HG03565 (cell line): Measurements from ENCODE around the gene USF1.
"Not testable (repeated sequence)": the region's sequence is repeated elsewhere in the genome, so short reads cannot be mapped to it uniquely, and the experiment has no call there.

ENCODE experiments used
- ATAC-seq: cut with Tn5 transposase; IDR thresholded peaks from one replicate; pipeline ENCODE4 v1.9.1; 2021; ENCODE audit warnings: mild to moderate bottlenecking, moderate library complexity; ENCODE audit not compliant: unreplicated experiment

Gene USF1

DNA sequence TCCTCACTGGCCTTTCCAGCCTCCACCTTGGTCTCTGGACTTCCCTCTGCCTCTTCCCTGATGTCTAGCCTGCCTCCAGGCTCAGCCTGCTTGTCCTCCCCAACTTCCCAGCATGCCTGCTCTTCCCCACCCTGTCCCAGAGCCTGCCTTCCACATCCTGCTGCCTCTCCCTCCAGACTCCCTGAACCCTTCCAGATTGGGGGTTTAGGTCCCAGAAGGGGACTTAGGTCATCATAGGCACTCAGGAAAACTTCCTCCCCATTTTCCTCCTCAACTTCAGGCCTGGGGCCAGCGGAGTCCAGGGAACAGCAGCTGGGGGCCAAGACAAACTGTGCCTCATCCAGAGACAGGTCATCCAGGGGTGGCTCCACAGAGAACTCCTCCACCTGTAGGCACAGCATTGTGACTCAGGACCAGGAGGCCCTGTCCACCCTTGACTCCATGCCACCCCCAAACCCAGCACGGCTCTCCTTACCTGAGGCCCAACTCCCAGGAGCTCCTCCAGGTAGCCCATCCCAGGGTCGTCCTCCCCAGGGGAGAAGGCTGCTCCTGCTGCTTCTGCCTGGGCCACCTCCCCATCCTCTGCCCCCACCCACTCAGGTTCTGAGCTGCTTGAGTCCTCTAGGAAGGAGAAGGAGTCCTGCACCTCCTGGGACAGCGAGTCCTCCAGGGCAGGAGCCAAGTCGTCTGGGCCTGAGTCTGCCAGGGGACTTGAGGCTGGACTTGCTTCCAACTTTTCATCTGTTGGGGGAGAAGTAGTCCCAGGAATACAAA, 3.4 kb upstream of the USF1 start:
- ATAC-seq: no peak

DNA sequence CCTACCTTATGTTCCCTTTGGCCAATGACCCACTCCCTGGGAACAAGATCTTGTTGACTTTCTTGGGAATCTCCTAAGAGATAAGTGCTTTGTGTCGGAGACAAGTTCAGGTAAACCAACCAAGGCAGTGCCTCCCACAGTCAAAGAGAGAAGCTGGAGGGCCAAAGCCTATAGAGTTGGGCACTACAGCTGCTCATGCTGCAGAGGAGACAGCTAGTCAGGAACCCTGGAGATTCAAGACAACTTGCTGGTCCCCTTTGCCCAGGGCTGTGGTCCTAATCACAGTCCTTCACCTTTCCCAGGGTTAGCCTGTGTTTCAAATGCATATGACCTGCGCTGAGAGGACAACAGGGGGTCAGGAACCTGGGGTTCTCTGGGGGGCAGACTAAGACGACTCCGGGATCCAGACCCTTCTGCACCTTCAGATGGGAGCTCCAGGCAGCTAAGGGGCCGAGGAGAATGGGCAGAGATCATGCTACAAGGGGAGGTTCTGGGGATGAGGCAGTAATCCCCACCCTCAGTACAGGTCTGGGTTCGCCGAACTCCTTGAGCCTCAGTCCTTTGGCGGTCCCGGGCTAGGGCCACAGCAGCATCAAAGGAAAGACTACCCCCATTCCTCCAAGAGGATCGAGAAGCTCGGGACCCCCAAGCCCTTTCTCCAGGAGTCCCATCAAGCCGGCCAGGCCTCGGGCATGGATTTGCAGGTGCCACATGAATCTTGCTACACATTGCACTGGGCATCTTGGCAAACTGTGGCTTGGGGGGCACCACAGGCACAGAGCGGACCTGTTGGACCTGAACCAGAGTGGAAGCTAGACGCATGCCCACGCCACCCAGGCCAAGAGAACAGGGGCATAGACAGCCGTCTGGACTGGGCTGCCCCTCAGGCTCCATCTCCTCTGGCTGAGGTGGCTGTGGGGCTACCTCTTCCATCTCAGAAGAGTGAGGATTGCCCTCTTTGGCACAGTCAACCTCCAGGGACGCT, 2.0 kb upstream of the USF1 start:
- no peak for ATAC-seq

DNA sequence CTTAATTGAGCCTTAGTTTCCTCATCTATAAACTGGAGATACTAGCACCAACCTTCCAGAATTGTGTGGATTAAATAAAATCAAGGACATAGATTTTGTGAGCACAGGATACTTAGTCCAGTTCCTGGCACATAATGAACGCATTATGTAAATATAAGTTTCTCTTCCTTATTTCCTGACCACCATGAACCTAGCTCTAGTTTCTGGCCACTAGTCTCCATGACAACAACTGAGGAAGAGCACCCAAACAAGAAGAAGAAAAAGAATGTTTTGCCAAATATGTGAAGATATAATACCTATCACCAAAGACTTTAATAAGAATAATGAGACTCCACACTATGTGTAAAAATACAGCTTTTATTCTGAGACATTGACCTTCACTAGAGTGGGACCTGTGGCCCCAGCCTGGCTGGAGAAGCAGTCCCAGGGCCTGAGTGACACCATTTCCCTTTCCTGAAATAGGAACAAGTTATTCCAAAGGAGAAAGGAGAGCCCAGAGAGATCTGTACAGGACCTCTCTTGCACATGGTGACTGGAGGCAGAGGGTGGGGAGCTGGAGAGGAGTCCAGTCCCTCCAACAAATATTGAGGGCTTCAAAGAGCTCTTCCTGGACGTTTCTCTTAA, 940 bp upstream of the USF1 start:
- ATAC-seq: peak; percentile 37

DNA sequence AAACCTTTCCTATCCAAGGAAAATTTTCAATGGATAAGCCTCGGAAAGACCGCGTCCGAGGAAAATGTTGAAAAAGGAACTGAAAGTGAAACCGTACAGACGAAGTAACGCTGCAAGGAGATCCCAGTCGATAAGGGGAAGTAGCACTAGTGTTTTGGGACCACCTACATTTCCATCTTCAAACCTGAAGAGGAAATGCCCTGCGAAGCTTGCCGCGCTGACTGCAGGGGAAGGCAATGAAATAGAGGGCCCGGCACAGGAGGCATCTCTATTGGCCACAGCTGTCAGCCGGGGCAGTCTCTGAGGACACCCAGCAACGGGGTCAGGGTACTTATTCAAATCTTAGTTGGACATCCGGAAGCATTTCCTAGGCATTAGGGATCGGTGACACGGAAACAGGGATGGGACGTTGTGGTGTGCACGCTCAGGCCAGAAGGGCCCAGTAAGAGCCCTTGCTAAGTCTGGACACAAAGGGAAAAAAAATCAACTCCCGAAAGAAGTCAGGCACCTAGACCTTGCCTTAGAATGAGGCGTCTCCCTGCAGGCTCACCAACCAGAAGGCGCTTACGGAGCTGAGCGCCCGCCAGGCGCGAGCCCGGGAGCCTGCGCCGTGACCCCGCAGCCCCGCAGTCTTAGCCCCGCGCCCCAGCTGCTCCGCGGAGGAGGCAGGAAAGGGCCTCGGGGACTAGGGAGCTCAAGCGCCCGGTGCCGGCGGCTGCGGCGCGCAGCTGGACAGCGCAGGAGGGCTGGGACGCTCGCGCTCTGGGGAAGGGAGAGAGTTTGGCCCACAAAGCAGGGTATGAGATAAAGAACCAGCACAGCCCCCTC, 655 bp downstream of the USF1 start:
- peak; percentile 27 for ATAC-seq

DNA sequence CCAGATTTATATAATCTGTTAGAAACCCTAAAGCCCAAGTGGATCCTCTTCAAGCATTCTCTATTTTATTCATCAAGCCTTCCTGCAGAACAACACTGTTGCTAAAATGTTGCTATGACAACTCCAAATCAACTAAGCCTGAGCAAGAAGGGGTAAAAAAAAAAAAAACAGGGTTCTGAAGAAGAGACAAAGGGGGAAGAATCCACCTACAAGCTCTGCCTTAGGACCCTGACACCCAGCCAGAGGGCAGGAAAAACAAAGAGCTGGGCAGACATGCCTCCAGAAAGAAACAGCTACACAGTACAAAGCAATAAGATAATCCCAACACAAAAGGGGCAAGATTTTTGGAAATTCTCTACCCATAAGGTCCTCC, 1.3 kb downstream of the USF1 start:
- ATAC-seq: no peak

DNA sequence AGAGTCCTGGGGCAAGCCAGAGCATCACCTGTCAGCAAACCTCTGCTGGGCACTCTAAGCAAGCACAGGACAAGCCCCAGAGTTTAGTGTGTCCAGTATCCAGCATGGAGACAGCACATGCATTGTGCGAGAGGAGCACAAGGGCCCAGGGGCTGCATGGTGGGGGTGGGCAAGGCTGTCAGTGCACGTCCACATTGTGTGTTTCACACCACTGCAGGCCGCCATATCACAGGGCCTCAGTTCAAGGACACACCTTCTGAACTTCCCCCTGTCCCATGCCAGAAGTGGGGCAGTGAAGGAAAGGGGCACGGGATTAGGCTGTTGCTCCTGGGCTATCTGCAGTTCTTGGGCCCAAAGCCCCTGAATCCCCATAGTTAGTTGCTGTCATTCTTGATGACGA, 6.2 kb downstream of the USF1 start:
- ATAC-seq: no peak

DNA sequence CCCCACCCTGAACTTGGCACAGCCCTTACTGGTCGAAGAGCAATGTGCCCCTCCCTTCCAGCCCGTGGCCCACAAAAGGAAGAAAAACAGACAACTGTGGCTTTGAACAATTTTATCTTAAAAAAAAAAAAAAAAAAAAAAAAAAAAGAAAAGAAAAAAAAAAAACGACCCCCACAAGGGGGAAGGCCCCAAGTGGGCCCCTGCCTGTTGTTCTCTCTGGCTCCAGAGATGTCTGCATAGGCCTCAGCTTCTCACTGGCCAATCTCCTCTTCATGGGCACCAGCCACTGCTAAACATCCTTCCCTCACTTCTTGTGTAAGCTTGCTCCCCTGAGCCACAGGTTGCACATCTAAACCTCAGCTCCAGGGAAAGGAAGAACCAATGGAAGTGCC, 6.6 kb downstream of the USF1 start:
- no peak for ATAC-seq

DNA sequence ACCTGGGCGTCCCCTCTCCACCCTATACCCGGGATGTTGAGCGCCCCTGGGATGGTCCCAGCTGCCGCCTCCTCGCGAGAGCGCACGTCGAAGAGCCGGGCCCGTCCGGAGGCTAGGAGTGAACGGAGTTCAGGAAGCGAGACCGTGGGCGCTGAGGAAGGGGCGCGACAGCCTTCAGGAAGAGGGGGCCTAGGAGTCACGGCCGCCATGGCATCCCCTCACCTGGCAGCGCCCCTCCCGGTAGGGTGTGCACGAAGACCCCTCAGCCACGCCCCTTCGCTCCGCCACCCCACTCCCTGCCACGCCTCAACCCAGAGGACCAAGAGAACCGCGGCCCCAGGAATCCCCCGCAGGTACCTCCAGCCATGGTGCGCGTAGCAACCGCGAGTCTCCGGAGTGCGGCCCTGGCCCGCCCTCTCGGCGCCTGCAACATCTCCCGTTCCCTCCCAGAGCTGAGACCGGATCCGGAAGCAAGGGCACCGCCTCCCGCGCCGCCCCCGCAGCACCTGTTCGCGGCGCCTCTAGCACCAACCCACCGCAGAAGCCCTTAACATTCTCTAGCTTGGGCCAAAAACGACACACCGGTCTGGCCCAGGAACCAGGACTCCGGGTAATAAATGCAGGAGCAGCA, 7.1 kb downstream of the USF1 start, which contains the start of gene TSTD1:
Gene TSTD1 (minus strand): TSS at position 442 of the 631 bp plus-strand sequence. CDS start 75 bp downstream, at position 367.
- peak; percentile 67 for ATAC-seq

DNA sequence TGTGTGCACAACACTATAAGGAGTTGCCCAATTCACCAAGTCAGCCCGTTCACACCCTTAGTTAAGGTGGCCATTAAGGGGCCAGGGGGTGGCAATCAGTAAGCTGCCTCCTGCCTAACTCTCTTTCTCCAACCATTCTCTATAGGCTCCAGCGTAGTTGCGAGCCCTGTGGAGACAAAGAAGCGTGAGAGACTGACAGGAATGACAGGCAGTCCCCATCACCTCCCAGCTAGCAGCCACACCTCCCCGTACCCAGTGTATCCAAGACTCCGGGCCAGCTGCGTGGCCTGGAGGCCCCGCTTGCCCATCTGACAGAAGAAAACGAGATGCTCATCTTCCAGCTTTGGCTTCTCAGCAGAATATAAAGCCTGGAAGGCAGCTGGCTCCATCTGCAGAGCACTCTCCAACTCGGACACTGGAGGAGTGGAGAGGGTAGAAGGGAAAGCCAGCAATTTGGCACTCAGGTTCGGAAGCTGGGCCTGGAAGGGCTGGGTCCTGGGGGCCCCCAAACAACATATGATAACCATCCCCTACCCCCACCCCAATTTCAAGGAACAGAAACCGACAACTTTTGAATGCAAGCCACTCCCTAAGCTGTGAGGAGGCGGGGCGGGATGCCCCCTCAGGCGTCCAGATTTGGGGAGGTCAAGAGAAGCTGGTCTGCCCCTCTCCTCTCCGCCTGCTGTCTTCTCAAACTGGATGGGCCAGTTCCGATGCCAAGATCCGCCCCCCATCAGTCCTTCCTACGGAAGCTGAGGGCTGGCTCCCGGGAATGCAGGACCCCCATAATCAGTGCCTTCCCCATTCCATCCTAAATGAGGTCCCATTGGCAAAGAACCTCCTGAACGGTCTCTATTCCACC, 7.9 kb downstream of the USF1 start:
- no peak for ATAC-seq

DNA sequence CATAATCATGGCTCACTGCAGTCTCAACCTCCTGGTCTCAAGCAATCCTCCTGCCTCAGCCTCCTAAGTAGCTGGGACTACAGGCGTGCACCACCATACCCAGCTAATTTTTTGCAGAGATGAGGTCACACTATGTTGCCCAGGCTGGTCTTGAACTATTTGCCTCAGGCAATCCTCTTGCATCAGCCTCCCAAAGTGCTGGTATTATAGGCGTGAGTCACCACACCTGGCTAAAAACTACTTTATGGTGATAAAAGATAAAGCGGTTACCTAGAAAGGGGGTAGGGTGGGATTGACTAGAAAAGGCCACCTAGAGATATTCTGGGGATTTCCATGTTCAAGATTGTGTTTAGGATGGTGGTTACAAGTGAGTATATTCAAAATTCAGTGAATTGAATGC, 12.0 kb downstream of the USF1 start:
- ATAC-seq: no peak

DNA sequence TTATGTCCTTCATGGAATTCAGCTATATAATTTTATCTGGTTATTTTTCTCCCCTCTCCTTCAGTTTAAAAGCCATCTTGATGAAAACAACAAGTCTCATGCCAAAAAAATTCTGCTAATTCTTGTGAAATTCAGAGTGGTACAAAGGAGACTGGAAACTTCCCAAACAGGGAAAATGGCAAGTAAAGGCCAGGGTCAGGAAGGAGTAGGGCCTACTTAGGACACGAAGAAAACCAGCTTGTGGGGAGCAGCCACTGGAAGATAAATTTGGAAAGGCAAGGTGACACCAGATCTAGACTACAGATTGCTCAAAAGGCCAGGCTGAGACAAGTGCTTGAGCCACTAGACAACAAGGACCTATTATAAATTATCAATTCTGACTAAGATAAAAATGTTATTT, 13.4 kb downstream of the USF1 start:
- no peak for ATAC-seq

DNA sequence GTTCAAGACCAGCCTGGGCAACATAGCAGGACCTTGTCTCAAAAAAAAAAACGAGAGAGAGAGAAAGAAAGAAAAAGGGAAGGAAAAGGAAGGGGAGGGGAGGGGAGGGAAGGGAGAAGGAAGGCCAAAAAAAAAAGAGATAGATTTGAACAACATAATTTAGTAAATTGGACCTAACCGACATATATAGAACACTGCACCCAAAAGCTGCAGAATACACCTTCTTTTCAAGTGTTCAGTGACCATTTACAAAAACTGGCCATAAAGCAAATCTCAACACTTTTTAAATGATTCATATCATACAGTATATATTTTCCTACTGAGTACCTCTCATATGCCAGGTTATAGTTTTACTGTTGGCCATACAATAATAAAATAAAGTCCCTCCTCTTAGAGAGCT, 13.9 kb downstream of the USF1 start:
- ATAC-seq: no peak

DNA sequence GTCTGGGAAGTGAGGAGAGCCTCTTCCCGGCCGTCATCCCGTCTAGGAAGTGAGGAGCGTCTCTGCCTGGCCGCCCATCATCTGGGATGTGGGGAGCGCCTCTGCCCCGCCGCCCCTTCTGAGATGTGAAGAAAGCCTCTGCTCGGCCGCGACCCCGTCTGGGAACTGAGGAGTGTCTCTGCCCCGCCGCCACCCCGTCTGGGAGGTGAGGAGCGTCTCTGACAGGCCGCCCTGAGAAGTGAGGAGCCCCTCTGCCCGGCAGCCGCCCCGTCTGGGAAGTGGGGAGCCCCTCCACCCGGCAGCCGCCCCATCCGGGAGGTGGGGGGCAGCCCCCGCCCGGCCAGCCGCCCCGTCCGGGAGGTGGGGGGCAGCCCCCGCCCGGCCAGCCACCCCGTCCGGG, 16.3 kb downstream of the USF1 start:
- ATAC-seq: not testable (repeated sequence)

DNA sequence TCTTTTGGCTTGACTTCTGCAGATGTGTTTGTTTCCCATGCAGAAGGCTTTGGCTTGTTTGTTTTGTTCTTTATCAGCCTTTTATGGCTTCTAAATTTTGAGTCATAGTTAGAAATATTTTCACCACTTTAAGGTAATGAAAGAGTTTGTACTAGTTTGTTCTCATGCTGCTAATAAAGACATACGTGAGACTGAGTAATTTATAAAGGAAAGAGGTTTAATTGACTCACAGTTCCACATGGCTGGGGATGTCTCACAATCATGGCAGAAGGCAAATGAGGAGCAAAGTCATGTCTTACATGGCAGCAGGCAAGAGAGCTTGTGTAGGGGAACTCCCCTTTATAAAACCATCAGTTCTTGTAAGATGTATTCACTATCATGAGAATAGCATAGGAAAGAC, 18.8 kb downstream of the USF1 start:
- ATAC-seq: not testable (repeated sequence)

DNA sequence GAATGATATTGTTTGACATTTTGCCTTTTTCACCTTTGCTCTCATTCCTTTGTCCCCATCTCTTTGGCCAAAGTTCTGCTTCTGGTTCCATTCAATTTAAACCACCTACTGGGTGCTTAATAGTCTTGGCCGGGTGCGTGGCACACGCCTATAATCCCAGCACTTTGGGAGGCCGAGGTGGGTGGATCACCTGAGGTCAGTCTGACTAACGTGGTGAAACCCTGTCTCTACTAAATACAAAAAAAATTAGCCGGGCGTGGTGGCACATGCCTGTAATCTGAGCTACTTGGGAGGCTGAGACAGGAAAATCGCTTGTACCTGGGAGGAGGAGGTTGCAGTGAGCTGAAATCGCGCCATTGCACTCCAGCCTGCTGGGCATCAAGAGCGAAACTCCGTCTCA, 23.3 kb downstream of the USF1 start:
- ATAC-seq: not testable (repeated sequence)

DNA sequence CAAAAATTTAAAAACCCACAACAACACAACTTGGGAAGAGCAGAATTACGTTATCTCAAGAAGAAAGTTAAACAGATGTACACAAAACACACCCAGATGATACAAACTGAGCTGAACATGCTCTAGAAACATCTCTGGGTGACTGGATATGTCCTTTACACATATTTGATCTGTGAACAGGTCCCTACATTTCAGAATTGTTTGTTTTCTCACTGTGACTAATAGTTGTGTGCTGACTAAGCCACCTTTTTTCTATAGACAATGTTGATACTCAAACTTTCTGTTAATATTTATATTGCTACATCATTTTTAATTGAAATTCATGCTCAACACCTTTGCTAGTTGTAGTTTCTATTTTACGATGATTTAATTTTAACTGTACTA, 23.8 kb downstream of the USF1 start:
- ATAC-seq: no peak

DNA sequence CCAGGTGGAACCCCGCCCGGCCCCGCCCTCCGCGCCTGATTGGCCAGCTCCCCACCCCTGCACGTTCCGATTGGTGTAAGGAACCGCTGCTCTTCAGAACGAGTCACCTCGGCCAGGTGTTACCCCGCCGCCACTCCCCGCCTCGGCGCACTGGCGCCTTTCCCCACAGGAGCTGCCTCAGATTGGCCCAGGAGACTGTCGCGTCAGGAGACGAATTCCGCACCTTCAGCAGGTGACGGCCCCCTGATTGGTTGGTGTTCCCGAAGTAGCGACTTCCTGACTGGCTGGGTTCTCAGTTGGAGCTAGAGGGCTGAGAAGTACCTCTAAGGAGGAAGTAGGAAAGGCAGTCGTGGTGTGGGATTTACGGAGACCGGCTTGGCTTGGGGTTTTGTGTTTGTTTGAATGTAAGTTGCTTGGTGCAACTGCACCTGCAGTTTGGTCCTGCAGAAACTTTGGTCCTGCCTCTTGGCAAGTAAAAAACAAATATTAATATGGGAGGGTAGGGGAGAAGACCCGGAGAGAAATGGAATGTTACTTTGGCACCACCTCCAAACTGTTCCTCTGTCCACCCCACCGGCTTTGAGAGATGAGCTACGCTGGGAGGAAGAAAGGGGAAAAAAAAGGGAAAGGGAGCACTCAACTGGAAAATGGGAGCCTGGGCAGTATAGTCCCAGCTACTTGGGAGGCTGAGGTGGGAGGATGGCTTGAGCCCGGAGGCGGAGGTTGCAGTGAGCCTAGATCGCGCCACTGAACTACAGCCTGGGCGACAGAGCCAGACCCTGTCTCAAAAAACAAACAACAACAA, 24.4 kb downstream of the USF1 start:
- peak; percentile 76 for ATAC-seq

DNA sequence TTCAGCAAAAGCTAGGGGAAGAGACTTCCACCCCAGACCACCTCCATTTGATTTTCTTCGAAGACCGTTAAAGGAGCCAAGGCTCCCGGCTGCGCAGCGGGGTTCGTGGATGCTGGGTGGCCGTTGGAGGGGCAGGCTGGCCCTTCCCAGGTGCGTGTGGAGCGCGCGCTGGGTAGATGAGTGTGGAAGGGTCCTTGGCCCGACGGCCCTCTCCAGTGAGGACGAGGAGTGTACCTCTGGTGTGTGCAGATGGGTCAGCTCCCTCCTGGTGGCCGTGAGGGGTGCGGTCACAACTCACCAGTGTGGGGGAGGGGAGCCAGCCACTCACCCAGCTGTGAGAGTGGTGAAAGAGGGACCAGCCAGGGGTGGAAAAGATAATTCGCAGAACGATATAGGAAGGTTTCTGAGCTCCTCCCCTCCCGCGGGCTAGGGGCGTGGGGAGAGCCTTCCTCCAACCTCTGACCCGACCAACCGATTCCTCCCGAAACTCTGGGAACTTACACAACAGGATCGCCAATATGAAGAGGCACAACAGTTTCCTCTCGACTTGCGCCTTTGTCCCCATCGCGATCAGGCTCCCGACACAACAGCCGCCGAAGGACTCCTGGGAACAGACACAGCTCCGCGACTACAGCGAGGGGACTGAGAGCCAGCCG, 25.1 kb downstream of the USF1 start, which contains the start of gene F11R:
Gene F11R (minus strand): TSS at position 644 of the 656 bp plus-strand sequence. CDS start 79 bp downstream, at position 565.
- ATAC-seq: peak; percentile 24
